KOPT-K1 (cell line): Measurements from ENCODE around the gene TESK2.

Experiments used
- H3K27ac ChIP-seq: fragments of 200-600 bp; sonication (generic); 2 replicates; pipeline ENCODE4 v1.5.1; 2016; ENCODE audit warnings: antibody characterized with exemption, mild to moderate bottlenecking, low read depth, low read length; ENCODE audit not compliant: poor library complexity, severe bottlenecking
- H3K36me3 ChIP-seq: fragments of 200-600 bp; sonication (generic); 2 replicates; pipeline ENCODE4 v1.5.1; 2017; ENCODE audit warnings: antibody characterized with exemption, mild to moderate bottlenecking, low read length, moderate library complexity; ENCODE audit not compliant: insufficient read depth
- H3K9me3 ChIP-seq: fragments of 200-600 bp; sonication (generic); 2 replicates; pipeline ENCODE4 v1.5.1; 2017; ENCODE audit warnings: antibody characterized with exemption, low read length, mild to moderate bottlenecking; ENCODE audit not compliant: insufficient read depth, poor library complexity, severe bottlenecking

TESK2 gene

DNA sequence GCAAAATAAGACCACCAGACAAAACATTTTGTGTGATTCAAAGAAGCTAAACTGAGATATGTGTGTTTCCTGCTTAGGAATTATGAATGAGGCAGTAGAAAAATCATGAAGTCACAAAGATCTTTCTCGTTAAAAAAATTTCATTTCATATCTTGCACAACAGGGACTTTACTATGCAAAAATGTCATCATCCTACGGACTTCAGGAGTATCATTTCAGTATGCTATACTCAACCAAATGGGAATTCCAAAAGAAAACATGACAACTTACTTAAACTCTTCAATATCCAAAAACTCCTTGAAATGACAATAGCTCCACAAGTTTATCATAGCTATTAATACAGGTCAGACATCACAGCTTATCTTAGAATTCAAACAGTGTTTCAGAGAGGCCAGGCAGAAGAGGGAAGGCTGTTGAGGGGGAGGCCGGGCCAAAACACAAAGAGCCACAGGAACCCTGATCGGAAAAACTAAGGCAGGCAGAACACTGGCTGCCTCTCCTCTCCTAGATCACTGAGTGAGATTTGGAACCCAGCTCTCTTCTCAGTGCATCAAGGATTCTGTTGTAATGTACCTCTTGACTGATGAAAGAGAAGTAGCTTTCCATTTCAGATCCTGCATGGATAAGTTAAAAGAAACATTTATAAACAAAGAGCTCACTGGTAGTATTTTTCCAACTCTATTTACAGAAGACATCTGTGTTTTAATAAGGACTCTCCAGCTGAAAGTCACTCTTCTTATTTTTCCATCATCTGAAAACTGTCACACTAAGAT, 66.9 kb downstream of the TESK2 start:
- Histone ChIP-seq H3K27ac (no peak overlapping the region), H3K9me3 (no peaks in the 10 kb centered on the region)

GRCh38 chr1:45421935-45422334, 69.0 kb downstream of the TESK2 start:
- H3K9me3 ChIP-seq: no peaks in the 10 kb centered on the region
- no peak overlapping the region for H3K27ac ChIP-seq
- no peaks in the 10 kb centered on the region for H3K36me3 ChIP-seq

More for the DNA sequence above, 66.9 kb downstream of the TESK2 start:
- no peaks in the 10 kb centered on the region for H3K36me3 ChIP-seq

- H3K36me3 ChIP-seq: no peaks in the 10 kb centered on the region
- H3K9me3 ChIP-seq: no peaks in the 10 kb centered on the region
- no peak overlapping the region for H3K27ac ChIP-seq
Measured at GRCh38 chr1:45414746-45415145, 76.2 kb downstream of the TESK2 start.

DNA sequence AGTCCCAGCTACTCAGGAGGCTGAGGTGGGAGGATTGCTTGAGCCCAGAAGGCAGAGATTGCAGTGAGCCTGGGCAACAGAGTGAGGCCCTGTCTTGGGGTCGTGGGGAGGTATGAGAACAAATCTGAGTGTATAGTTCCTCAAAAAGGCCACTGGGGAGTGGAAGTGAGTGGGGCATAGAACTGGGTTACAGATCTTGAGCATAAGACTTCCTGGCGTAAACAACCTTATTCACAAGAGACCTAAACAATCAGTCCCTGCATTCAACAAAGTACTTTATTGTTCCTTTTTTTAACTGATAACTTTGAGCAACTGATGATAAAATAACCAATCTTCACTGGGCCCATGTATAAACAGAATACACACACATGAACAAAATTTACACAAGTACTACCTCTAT, 78.1 kb downstream of the TESK2 start:
- no peak overlapping the region for H3K27ac ChIP-seq
- no peaks in the 10 kb centered on the region for H3K9me3 ChIP-seq
- no peaks in the 10 kb centered on the region for H3K36me3 ChIP-seq

GRCh38 chr1:45411510-45411899, 79.5 kb downstream of the TESK2 start:
- no peaks in the 10 kb centered on the region for H3K9me3 ChIP-seq
- no peak overlapping the region for H3K27ac ChIP-seq
- no peaks in the 10 kb centered on the region for H3K36me3 ChIP-seq

- H3K36me3 ChIP-seq: no peaks in the 10 kb centered on the region
- no peaks in the 10 kb centered on the region for H3K9me3 ChIP-seq
- H3K27ac ChIP-seq: no peak overlapping the region
Measured at GRCh38 chr1:45410850-45411509, 80.0 kb downstream of the TESK2 start.

DNA sequence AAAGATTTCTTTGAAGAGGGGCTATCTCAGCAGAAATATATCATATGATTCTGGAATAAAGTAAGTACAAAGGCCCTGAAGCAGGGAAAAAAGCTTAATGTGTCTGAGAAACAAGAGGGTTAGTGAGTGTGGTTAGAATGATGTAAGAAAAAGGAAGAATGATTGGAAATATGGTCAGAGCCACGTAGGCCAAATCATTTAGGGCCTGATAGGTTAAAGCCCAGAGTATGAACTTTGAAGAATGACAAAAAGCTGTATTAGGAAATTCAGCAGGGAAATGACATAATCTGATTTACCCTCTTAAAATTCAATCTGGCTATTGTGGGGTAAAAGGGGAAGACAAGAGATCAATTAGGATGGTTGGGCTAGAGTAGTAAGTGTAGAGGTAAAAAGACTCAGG, 81.7 kb downstream of the TESK2 start:
- Histone ChIP-seq H3K36me3 (no peaks in the 10 kb centered on the region), H3K27ac (no peak overlapping the region), H3K9me3 (no peaks in the 10 kb centered on the region)

- H3K36me3 ChIP-seq: no peaks in the 10 kb centered on the region
- no peak overlapping the region for H3K27ac ChIP-seq
- no peaks in the 10 kb centered on the region for H3K9me3 ChIP-seq
Measured at GRCh38 chr1:45407629-45408287, 83.2 kb downstream of the TESK2 start.

DNA sequence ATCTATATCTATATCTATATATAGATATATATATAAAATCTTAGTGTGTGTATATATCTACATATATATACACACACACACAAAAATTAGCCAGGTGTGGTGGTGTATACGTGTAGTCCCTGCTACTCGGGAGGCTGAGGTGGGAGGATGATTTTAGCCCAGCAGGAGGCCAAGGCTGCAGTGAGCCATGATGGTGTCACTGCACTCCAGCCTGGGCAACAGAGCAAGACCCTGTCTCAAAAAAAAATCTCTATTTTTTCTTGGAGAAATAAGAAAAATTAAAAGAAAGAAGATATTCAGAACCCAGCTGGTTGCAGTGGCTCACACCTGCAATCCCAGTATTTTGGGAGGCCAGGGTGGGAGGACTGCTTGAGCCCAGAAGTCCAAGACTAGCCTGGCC, 85.3 kb downstream of the TESK2 start:
- H3K9me3 ChIP-seq: no peaks in the 10 kb centered on the region
- no peak overlapping the region for H3K27ac ChIP-seq
- H3K36me3 ChIP-seq: no peaks in the 10 kb centered on the region

DNA sequence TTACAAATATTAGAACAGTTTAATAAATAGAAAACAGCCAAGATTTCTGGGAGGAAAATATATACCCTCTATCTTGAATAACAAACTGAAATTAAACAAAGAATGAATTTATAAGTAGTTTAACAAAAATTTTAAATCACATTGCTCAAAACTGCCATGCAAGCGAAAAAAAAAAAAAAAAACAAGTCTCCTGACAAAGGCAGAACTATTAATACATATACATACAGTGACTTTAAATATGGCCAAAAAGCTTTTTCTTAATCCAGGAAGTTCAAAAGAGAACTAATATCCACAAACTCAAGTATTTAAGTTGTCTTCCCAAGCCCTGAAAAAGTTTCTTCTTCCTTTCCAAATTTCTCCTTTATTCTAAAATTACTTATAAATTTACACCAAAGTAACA, 87.2 kb downstream of the TESK2 start:
- Histone ChIP-seq H3K36me3 (no peaks in the 10 kb centered on the region), H3K27ac (no peak overlapping the region), H3K9me3 (no peaks in the 10 kb centered on the region)

DNA sequence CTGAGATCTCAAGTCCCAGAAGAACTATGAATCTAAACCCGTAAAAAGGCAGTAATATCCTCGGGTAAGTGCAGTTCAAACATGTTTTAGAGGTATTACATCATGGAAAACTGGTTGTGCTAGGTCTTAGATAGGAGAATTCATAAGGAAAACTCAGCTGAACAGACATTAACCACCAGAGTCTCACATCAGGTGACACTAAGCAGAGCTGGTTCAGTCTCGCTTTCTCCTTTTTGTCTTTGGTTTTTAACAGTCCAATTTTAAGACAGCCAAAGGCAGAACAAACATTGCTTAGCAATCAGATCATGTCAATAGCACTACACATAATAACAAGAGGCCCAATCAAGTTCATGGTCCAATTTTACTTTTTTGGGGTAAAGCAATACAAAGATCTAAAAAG, 87.7 kb downstream of the TESK2 start:
- no peak overlapping the region for H3K27ac ChIP-seq
- H3K9me3 ChIP-seq: no peaks in the 10 kb centered on the region

DNA sequence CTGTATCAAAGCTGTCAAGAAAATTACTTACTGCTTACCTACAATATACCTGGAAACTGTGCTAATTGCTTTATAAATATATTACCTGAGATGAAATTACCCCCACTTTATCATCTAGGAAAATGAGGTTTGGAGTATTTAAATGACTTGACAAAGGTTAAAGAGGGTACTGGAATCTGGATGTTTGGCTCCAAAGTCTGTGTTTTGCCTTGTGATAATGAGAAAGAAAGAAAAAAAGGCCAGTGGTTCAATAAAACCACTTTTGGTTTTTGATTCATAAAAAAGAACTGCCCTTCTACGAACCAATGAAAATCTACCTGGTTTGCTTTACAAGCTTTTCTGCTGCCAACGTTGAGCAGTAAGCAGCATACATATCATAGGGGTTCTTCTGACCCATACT, 89.4 kb downstream of the TESK2 start:
- H3K9me3 ChIP-seq: no peaks in the 10 kb centered on the region
- no peaks in the 10 kb centered on the region for H3K36me3 ChIP-seq
- no peak overlapping the region for H3K27ac ChIP-seq

More for the DNA sequence above, 87.7 kb downstream of the TESK2 start:
- no peaks in the 10 kb centered on the region for H3K36me3 ChIP-seq

GRCh38 chr1:45400049-45400448, 90.9 kb downstream of the TESK2 start:
- no peak overlapping the region for H3K27ac ChIP-seq

DNA sequence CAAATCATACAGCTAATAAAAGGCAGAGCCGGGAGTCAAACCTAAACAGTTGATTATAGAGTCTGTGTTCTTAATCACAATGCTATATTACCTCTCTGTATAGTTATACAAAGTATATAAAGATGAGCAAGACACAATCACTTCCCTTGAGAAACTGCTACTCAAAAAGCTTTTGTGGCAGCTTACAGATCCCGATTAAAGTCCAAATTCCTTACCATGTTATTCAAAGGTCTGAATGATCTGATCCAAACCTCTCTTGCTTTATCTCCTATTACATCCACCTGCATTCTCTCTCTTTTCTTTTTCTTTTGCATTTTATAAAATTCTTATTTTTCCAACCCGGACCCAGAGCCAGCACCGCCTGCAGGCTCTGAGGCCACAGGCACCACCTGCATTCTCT, 93.7 kb downstream of the TESK2 start:
- H3K9me3 ChIP-seq: no peaks in the 10 kb centered on the region
- no peaks in the 10 kb centered on the region for H3K36me3 ChIP-seq
- no peak overlapping the region for H3K27ac ChIP-seq

More at GRCh38 chr1:45400049-45400448, 90.9 kb downstream of the TESK2 start:
- Histone ChIP-seq H3K9me3 (no peaks in the 10 kb centered on the region), H3K36me3 (no peaks in the 10 kb centered on the region)

DNA sequence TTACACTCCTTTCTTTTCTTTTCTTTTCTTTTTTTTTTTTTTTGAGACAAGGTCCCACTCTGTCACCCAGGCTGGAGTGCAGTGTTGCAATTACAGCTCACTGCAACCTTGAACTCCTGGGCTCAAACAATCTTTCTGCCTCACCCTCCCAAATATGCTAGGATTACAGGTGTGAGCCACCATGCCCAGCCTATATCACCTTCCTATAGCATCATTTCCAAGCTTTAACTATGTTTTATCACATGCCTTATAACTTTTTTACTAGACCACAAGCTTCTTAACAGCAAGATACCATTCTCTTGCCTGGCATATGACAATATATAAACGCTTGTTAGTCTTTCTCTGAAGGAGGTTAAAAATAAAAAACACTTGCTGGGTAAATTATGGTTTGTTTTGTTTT, 95.4 kb downstream of the TESK2 start:
- H3K36me3 ChIP-seq: no peaks in the 10 kb centered on the region
- H3K9me3 ChIP-seq: no peaks in the 10 kb centered on the region
- H3K27ac ChIP-seq: no peak overlapping the region
